ENCODE results near the gene ZNF423. TPM values are rescaled to one million over a fixed set of nuclear protein-coding genes. Genes with fewer than 3 reads are reported as not detected.

The ZNF423 gene
- total RNA-seq, 1 experiment from 2014 or later = 0.97 TPM

- DNase-seq (ENCODE audit: low spot score) = no peak
Observed at GRCh38 chr16:49786926-49787557, 68.9 kb downstream of the ZNF423 start.

GRCh38 chr16:49785970-49786369 lies 69.9 kb downstream of the ZNF423 start:
- DNase-seq (ENCODE audit: low spot score) = no peak

- no peak for DNase-seq (ENCODE audit: low spot score)
Observed at GRCh38 chr16:49782405-49782804, 73.5 kb downstream of the ZNF423 start.

GRCh38 chr16:49781401-49781800 lies 74.5 kb downstream of the ZNF423 start:
- DNase-seq (ENCODE audit: low spot score) = no peak

GRCh38 chr16:49780433-49780832 lies 75.5 kb downstream of the ZNF423 start:
- no peak for DNase-seq (ENCODE audit: low spot score)

GRCh38 chr16:49779979-49780378 lies 75.9 kb downstream of the ZNF423 start:
- no peak for DNase-seq (ENCODE audit: low spot score)

- DNase-seq (ENCODE audit: low spot score) = no peak
Observed at GRCh38 chr16:49778202-49778930, 77.5 kb downstream of the ZNF423 start.

- no peak for DNase-seq (ENCODE audit: low spot score)
Observed at GRCh38 chr16:49776734-49777133, 79.2 kb downstream of the ZNF423 start.

- DNase-seq (ENCODE audit: low spot score) = no peak
Observed at GRCh38 chr16:49776085-49776595, 79.8 kb downstream of the ZNF423 start.

GRCh38 chr16:49775581-49775980 lies 80.3 kb downstream of the ZNF423 start:
- DNase-seq (ENCODE audit: low spot score) = no peak

GRCh38 chr16:49775018-49775417 lies 80.9 kb downstream of the ZNF423 start:
- no peak for DNase-seq (ENCODE audit: low spot score)

- no peak for DNase-seq (ENCODE audit: low spot score)
Observed at GRCh38 chr16:49773534-49774475, 82.1 kb downstream of the ZNF423 start.

- DNase-seq (ENCODE audit: low spot score) = no peak
Observed at GRCh38 chr16:49767998-49768397, 87.9 kb downstream of the ZNF423 start.

- DNase-seq (ENCODE audit: low spot score) = no peak
Observed at GRCh38 chr16:49767414-49767813, 88.5 kb downstream of the ZNF423 start.

- no peak for DNase-seq (ENCODE audit: low spot score)
Observed at GRCh38 chr16:49766225-49766624, 89.7 kb downstream of the ZNF423 start.

- DNase-seq (ENCODE audit: low spot score) = no peak
Observed at GRCh38 chr16:49763826-49764225, 92.1 kb downstream of the ZNF423 start.

- no peak for DNase-seq (ENCODE audit: low spot score)
Observed at GRCh38 chr16:49760815-49761214, 95.1 kb downstream of the ZNF423 start.

GRCh38 chr16:49757559-49758069 lies 98.3 kb downstream of the ZNF423 start:
- no peak for DNase-seq (ENCODE audit: low spot score)

- peak; percentile 23 for DNase-seq (ENCODE audit: low spot score)
Observed at GRCh38 chr16:49756775-49757558, 98.9 kb downstream of the ZNF423 start.

- DNase-seq (ENCODE audit: low spot score) = no peak
Observed at GRCh38 chr16:49755716-49756505, 100.0 kb downstream of the ZNF423 start.
